HG03103 (cell line): Measurements from ENCODE around the gene ANKRD27.

ENCODE experiments used
- ATAC-seq: cut with Tn5 transposase; IDR thresholded peaks from one replicate; pipeline ENCODE4 v1.9.1; 2021; ENCODE audit warnings: low read depth; ENCODE audit not compliant: unreplicated experiment

The ANKRD27 gene

DNA sequence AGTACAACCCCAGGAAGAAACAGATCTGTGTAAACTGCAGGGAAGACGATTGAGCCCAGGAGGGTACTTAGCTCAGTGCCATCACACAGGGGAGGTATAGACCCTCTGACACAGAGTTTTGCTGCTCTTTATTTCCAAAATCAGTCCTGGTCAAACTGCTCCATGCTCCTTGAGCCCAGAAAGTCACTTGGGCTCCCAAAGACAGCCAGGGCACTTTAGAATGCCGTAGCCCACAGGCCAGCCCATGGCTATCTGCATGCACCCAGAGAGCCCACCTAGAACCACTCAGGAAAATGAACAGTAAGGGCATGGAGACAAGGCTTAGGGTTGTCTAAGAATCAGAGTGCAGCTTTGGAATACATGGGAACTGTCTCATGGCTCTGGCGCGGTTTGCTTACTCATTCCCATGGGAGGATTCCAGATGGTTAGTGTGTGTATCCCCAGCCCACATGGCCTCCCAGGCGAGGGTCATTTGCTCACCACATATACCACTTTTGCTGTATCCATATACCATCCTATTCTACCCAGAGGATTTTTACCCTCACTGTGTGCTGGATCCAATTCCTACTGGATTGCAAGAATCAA, 108.6 kb downstream of the ANKRD27 start:
- ATAC-seq: no peak

DNA sequence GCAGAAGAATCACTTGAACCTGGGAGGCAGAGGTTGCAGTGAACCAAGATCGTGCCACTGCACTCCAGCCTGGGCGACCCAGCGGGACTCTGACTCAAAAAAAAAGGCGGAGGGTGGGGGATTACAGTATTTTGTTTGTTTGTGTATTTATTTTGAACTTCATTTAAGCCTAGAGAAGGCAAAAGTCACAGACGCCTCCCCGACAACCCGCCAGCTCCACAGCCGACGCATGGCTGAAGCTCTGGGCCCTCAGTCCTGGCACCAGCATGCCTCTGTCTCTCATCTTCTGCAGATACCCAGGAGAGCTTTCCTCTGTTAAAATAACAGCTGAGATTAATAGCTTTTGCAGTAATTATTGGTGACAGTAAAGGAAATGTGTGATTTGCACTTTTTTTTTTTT, 111.2 kb downstream of the ANKRD27 start:
- ATAC-seq: no peak

DNA sequence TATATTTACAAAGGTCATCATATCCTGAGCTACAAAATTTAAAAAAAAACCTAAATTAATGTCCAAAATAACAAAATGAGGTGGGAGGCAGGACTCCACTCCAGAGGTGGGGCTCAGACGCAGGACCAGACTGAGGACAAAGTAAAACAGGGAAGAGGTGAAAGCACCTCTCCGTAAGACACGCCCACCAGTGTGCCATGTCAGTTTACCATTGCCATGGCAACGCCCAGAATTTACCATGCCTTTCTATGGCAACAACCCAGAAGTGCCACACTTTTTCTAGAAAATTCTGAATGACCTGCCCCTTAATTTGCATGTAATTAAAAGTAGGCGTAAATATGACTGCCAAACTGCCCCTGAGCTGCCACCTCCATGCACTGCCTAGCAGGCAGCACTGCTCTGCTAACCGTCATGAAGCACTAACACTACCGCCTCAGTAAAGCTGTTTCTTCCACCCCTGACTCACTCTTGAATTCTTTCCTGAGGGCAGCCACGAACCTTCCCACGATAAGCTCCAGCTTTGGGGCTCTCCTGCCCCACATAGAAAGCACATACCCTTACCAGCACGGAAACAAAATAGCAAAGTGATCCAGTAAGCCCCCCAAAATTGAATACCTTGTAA, 116.3 kb downstream of the ANKRD27 start:
- ATAC-seq: no peak

DNA sequence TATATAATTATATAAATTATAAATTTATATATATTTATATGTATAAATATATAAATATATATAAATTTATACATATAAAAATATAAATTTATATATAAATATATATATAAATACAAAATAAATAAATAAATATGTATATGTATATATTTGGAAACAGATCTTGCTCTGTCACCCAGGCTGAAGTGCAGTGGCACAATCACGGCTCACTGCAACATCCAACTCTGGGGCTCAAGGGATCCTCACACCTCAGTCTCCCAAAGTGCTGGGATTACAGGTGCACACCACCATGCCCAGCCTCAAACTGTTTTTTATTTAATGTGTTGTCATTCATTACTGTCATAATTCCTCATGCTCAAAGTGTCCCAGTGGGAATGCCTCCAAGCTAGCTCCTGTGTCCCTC, 119.2 kb downstream of the ANKRD27 start:
- ATAC-seq: no peak

DNA sequence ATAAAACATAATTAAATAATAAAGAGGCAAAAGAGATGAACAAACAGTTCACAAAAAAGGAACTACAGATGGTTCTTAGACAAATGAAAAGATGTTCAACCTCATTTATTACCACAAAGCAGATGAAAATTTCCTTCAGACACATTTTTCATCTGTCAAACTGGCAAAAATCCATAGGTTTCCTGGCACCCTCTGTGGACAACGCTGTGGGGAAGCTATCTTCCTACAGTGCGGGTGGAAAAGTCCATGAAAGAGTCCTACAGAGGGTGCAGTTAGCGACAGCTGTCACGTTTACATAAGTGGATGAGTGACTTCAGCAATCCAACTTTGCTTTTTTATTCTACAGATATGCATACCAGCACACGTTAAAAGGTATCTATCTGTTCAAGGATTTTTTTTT, 124.3 kb downstream of the ANKRD27 start:
- ATAC-seq: no peak
